ENCODE measurements around the gene TMC3.

TMC3 gene

DNA sequence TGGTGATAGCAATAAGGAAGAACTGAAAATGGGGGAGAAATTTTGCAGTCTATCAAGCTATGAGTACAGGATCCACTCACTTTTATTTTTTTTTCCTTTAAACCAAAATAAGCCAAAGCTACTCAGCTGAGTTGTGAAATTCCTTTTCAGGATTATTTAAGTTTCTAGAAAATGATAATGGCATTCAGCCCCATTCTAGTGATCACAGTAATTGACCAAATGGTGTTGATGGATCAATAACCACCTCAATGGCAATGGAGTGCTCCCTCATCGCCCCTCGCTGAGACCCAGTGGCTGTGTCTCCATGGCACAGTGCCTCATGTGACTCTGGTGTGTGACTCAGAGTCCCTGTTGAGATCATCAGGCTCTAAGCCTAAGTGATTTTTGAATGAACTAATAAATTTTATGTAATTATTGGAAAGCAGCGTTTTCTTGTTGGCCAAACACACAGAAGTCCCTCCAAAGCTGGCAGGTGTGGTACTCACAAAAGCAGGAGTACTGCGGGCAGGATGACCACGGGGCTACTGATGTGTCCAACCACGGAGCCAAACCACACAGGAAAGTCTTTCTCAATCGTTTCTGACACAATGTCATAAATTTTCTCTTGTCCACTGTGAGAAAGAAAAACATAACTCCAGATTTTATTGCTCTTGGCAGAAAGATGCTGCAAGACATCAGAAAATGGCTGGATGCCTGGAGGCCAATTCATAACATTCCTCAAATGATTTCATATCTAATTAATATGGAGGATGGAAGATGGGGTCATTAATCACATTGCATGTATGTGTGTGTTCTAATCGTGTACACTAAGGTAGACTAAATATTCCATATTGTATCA is 35.6 kb downstream of the TMC3 start:
- POLR2A ChIA-PET = interaction anchor here (0.6 to 3.8 kb wide), 3 partner anchors 11 to 29 kb away, joined by 3 to 22 read pairs (median 3); no protein-coding TSS in a partner anchor
- no peak overlapping the region for H3K4me3 ChIP-seq (ENCODE audit: low read depth, low read length)
- peak; percentile 77 for DNase-seq (ENCODE audit: low read depth, low spot score)
- TF ChIP-seq, protein P1, sequence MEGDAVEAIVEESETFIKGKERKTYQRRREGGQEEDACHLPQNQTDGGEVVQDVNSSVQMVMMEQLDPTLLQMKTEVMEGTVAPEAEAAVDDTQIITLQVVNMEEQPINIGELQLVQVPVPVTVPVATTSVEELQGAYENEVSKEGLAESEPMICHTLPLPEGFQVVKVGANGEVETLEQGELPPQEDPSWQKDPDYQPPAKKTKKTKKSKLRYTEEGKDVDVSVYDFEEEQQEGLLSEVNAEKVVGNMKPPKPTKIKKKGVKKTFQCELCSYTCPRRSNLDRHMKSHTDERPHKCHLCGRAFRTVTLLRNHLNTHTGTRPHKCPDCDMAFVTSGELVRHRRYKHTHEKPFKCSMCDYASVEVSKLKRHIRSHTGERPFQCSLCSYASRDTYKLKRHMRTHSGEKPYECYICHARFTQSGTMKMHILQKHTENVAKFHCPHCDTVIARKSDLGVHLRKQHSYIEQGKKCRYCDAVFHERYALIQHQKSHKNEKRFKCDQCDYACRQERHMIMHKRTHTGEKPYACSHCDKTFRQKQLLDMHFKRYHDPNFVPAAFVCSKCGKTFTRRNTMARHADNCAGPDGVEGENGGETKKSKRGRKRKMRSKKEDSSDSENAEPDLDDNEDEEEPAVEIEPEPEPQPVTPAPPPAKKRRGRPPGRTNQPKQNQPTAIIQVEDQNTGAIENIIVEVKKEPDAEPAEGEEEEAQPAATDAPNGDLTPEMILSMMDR (IDR thresholded peaks at IDR 0.05; ENCODE audit: insufficient read depth, low read length, missing control alignments) = no peak
- CTCF ChIA-PET = interaction anchor here (0.6 to 6.1 kb wide), 7 partner anchors 10 to 76 kb away, joined by 3 to 51 read pairs (median 15); no protein-coding TSS in a partner anchor

DNA sequence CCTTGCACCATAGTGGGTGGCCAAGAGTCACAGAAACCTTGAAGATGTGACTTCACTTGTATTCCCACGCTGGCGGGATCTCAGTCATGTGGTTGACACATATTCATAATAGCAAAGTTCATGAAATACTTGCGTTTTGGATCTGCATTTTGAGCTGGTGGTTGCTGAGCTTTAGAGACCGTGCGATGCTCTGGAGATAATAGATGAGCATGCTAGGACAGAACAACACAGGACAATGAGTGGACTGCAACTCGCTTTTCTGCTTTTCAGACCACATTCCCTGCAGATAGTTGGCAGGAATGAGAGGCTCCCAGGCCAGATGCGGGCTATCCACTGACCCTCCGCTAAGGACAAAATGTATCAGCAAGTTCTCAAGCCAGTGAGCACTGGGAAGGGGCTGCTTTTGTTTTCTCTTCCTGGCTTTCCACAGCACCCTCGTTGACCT is 36.3 kb downstream of the TMC3 start:
- H3K4me3 ChIP-seq (ENCODE audit: low read depth, low read length) = no peak overlapping the region
- ChIA-PET CTCF (interaction anchor here (0.6 to 6.1 kb wide), 9 partner anchors 9 to 75 kb away, joined by 3 to 51 read pairs (median 3); no protein-coding TSS in a partner anchor), POLR2A (interaction anchor here (3.8 kb wide), 1 partner anchor 10 kb away, joined by 22 read pairs; no protein-coding TSS in a partner anchor)
- no peak for DNase-seq (ENCODE audit: low read depth, low spot score)
- TF ChIP-seq, protein P1 (IDR thresholded peaks at IDR 0.05; ENCODE audit: insufficient read depth, low read length, missing control alignments) = no peak

DNA sequence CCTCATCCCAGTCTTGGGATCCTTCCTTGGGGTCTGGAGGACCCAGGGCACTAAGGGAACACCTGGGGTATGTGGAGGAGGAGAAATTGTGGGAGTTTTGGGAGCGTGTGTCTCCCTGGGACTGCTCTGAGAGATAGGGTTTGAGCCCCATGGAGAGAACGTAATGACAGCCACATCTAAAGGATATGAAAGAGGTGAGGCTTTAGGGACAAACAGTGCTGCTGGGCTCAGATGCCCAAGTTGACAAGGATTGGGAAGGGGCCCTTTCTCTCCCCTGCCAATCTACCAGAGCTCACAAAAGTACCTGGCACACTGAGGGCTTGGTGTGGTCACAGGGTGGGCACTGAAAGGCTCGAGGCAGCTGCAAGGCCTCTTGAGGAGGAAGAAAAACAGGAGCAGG is 36.8 kb downstream of the TMC3 start:
- no peak for DNase-seq (ENCODE audit: low read depth, low spot score)
- no peak overlapping the region for H3K4me3 ChIP-seq (ENCODE audit: low read depth, low read length)
- ChIA-PET CTCF (interaction anchor here (0.7 to 6.1 kb wide), 14 partner anchors 9 to 181 kb away, joined by 3 to 51 read pairs (median 4); no protein-coding TSS in a partner anchor), POLR2A (interaction anchor here (3.8 kb wide), 1 partner anchor 10 kb away, joined by 22 read pairs; no protein-coding TSS in a partner anchor)
- TF ChIP-seq, protein P1 (IDR thresholded peaks at IDR 0.05; ENCODE audit: insufficient read depth, low read length, missing control alignments) = no peak

DNA sequence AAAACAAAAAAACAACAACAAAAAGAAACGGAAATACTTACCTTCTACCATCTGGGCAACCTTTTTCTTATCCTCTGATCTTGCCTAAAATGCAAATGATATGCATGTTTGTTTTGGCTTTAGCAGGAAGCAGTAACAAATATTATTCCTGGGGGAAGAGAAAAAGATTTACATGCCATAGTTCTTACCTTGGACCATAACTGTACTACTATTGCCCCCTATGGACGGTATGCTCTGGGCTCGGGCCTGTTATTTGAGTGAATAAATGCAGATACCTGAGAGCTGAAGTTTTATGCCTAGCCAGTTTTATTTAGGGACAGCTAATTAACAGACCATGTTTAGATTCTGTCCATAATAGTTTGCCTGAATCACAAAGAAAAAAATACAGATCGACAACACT is 37.4 kb downstream of the TMC3 start:
- DNase-seq (ENCODE audit: low read depth, low spot score) = no peak
- POLR2A ChIA-PET = no interaction called here
- TF ChIP-seq, protein P1 (IDR thresholded peaks at IDR 0.05; ENCODE audit: insufficient read depth, low read length, missing control alignments) = peak; percentile 37
- H3K4me3 ChIP-seq (ENCODE audit: low read depth, low read length) = no peak overlapping the region
- CTCF ChIA-PET = interaction anchor here (0.7 to 6.1 kb wide), 13 partner anchors 8 to 181 kb away, joined by 3 to 51 read pairs (median 5); no protein-coding TSS in a partner anchor

DNA sequence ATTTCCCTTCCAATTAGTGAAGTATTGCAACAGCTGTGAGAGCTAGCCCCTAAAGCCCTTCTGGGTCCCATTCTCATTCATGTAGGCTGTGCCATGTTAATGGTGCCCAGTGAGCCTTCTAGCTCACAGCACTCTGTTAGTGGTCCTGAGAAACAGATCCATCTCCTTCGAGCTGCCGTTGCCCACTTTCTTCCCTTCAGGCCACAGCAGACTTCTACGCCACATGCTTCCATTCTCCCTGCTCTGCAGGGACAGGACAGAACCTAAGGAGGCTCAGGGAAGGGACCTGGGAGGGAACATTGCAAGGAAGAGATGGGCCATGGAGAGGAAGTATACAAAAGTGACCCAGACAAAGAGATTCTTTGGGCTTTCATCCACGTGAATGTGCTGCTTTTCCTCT is 38.4 kb downstream of the TMC3 start:
- no peak for DNase-seq (ENCODE audit: low read depth, low spot score)
- no peak overlapping the region for H3K4me3 ChIP-seq (ENCODE audit: low read depth, low read length)
- POLR2A ChIA-PET = interaction anchor here (1.6 kb wide), 1 partner anchor 11 kb away, joined by 3 read pairs; the partner anchor contains the start of gene STARD5
- CTCF ChIA-PET = interaction anchor here (1.2 to 6.1 kb wide), 9 partner anchors 7 to 70 kb away, joined by 3 to 51 read pairs (median 8); no protein-coding TSS in a partner anchor
- TF ChIP-seq, protein P1 (IDR thresholded peaks at IDR 0.05; ENCODE audit: insufficient read depth, low read length, missing control alignments) = no peak
